K562 treated with DMSO at 1 percent for 12 hours (cell line): Measurements from ENCODE around the gene ZC3H7A. TPM values are rescaled to one million over a fixed set of nuclear protein-coding genes. Genes with fewer than 3 reads are reported as not detected.

Source experiments
- total RNA-seq: library from RNA; unstranded; fragments of 300-600 nt; gene quantifications from 2 replicates; pipeline ENCODE4 v1.2.3, GENCODE V29; 2022; ENCODE audit not compliant: insufficient read depth

The ZC3H7A gene
- 15.6 and 30.2 TPM in 2 replicates for total RNA-seq

GRCh38 chr16:11797166-11797956, at the start of gene ZC3H7A:
Gene ZC3H7A (minus strand): TSS chr16:11797258. CDS start chr16:11782354, 14,904 bp downstream.

GRCh38 chr16:11742536-11743307, 54.3 kb downstream of the ZC3H7A start, which contains the start of gene TXNDC11:
Gene TXNDC11 (minus strand): TSS chr16:11742857. CDS start chr16:11742730, 127 bp downstream.

Other genes starting within 250 kb of the ZC3H7A start
- gene LITAF, start 210.3 kb downstream of the ZC3H7A start, total RNA-seq, result 30.3 and 44.3 TPM in 2 replicates
- gene SNN, start 128.8 kb downstream of the ZC3H7A start, total RNA-seq, result 2.9 and 7.2 TPM in 2 replicates
- 42.4 and 61.1 TPM in 2 replicates for gene TXNDC11, start 54.4 kb downstream of the ZC3H7A start, total RNA-seq
- 63.4 and 137 TPM in 2 replicates for gene RSL1D1, start 54.3 kb upstream of the ZC3H7A start, total RNA-seq
- 43.3 and 88.9 TPM in 2 replicates for gene GSPT1, start 118.7 kb upstream of the ZC3H7A start, total RNA-seq
- gene NPIPB2, start 144.8 kb upstream of the ZC3H7A start, total RNA-seq, result not detected in 2 replicates
- not detected in 2 replicates for gene TNFRSF17, start 168.0 kb upstream of the ZC3H7A start, total RNA-seq
- gene SNX29, start 179.5 kb upstream of the ZC3H7A start, total RNA-seq, result 4.4 and 12.6 TPM in 2 replicates